ENCODE data around the gene CCDC116. TPM values are rescaled to one million over a fixed set of nuclear protein-coding genes. Genes with fewer than 3 reads are reported as not detected.

Gene CCDC116
- total RNA-seq, 5 donors from 2014 or later (not counting 1 experiment from before 2014, with no cell fraction given): 0.16 to 0.79 (median 0.66) TPM; not detected in 1

DNA sequence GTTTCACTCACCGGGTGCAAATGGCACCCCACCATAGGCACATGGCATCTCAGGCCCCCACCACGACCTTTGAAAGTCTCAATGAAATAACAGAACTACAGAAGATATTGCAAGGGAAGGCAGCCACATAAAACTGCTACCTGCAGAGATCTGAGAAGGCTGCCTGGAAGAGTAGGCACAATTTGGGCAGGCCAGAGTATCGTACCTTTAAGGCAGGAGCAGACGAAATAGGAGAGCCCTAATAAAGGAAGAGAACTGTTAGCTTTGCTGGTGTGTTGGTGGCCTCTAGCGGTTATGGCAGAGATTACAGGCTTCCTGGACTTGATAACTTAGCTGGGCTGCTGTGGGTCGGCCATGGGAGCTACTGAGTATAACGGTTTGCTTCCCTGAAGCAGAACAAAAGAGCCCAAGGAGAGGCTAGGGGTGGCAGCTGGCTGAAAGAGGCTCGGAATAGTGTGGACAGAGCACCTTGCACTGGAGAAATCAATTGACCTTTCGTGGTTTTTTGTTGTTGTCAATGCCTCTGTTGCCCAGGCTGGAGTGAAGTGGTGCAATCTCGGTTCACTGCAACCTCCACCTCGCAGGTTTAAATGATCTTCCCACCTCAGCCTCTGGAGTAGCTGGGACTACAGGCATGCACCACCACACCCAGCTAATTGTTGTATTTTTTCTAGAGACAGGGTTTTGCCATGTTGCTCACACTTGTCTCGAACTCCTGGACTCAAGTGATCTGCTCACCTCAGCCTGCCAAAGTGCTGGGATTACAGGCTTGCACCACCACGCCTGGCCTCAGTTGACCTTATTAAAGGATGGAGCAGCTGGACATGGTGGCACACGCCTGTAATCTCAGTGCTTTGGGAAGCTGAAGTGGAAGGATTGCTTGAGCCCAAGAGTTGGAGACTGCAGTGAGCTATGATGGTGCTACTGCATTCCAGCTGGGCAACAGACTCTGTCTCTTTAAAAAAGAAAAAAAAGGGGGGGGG is 14.3 kb downstream of the CCDC116 start:
- no peaks in the 10 kb centered on the region for H3K27me3 Mint-ChIP-seq

DNA sequence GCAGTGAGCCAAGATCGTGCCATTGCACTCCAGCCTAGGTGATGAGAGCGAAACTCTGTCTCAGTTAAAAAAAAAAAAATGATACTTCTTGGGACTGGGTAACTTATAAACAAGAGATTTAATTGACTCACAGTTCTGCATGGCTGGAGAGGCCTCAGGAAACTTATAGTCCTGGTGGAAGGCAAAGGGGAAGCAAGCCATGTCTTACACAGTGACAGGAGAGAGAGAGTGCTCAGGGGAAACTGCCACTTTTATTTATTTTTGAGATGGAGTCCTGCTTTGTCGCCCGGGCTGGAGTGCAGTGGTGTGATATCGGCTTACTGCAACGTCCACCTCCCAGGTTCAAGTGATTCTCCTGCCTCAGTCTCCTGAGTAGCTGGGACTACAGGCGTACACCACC is 17.7 kb downstream of the CCDC116 start:
- H3K27ac Mint-ChIP-seq: no peak overlapping the region
- 100% methylated on average over 5 of the region's 7 CpGs for WGBS (ENCODE audit: insufficient coverage)

More for the DNA sequence above, 14.3 kb downstream of the CCDC116 start:
- POLR2A ChIA-PET: interaction anchor here in 1 of 2 donors (0.6 kb wide), 1 partner anchor 18 kb away, joined by 3 read pairs; no protein-coding TSS in a partner anchor
- 42% methylated on average over 11 of the region's 14 CpGs for WGBS (ENCODE audit: insufficient coverage)
- Histone ChIP-seq H3K4me3 (ENCODE audit: control insufficient read depth in 1 of 2, extremely low read depth in 1 of 2, low read length in 1 of 2) (no peak overlapping the region), H3K4me1 (ENCODE audit: control insufficient read depth in 1 of 2, extremely low read depth in 1 of 2, insufficient read depth in 2 of 2, low read length in 2 of 2) (peaks cover 12 to 41% of the 10 kb centered on the region in 2 experiments), H3K36me3 (ENCODE audit: control insufficient read depth in 2 of 2, extremely low read depth in 1 of 2, insufficient read depth in 1 of 2, low read length in 1 of 2) (peaks cover 0 to 16% of the 10 kb centered on the region in 2 donors), H3K9me3 (no peaks in the 10 kb centered on the region), H3K27me3 (replicated peaks in 1 of 2; ENCODE audit: control insufficient read depth in 2 of 2, extremely low read depth in 1 of 2, insufficient read depth in 2 of 2, low read length in 1 of 2) (no peaks in the 10 kb centered on the region), H3K27ac (ENCODE audit: low read length) (no peak overlapping the region)
- Mint-ChIP-seq H3K9me3 (no peaks in the 10 kb centered on the region), H3K27ac (no peak overlapping the region), H3K36me3 (peaks cover 21% of the 10 kb centered on the region), H3K4me1 (peaks cover 35 to 38% (median 36%) of the 10 kb centered on the region in 3 donors), H3K4me3 (no peak overlapping the region)
- DNase-seq: peak; percentile 55 to 90 (median 75)
- CTCF ChIA-PET: interaction anchor here (0.5 to 5.3 kb wide), 13 partner anchors 9 to 1710 kb away, joined by 3 to 37 read pairs (median 3); partner anchors contain the start of genes CCDC116 (in 1 of the 2) and YDJC (in 1 of the 2)
- peak; percentile 11 to 17 (median 16) for ATAC-seq (replicated peaks in 1 of 4)

DNA sequence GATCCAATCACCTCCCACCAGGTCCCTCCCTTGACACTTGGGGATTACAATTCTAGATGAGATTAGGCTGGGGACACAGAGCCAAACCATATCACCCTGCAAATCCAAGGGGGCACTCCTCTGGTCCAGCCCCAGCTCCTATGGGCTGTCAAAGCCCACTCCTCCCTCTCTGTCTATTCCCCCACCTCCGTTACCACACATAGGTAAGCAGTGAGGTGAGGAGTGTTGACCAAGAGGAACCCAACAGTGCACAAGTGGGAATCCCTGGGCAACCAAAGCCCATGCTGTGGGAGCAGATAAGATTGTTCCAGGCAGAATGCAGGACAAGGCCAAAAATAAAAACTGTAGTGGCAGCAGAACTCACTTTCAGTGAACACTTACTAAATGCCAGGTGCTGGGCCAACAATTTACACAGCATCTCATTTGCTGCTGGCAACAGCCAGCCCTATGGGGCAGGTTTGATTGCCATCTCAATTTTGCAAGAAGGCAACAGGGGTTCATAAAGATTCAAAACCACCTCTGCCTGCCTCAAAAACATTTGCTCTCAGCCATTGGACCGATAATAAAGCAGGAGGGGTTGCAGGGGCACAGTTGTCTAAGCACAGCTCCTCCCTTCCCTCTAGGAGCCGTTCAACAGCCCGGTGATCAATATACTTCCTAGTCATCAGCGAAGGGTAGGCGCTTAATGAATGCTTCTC is 18.4 kb downstream of the CCDC116 start:
- Histone ChIP-seq H3K27ac (ENCODE audit: low read length) (no peak overlapping the region), H3K4me1 (ENCODE audit: control insufficient read depth in 1 of 2, extremely low read depth in 1 of 2, insufficient read depth in 2 of 2, low read length in 2 of 2) (peaks cover 8 to 34% of the 10 kb centered on the region in 2 experiments), H3K4me3 (ENCODE audit: control insufficient read depth in 1 of 2, extremely low read depth in 1 of 2, low read length in 1 of 2) (peak overlapping the region; percentile 51 to 86), H3K9me3 (no peaks in the 10 kb centered on the region), H3K36me3 (ENCODE audit: control insufficient read depth in 2 of 2, extremely low read depth in 1 of 2, insufficient read depth in 1 of 2, low read length in 1 of 2) (peaks cover 0 to 9% of the 10 kb centered on the region in 2 donors), H3K27me3 (replicated peaks in 1 of 2; ENCODE audit: control insufficient read depth in 2 of 2, extremely low read depth in 1 of 2, insufficient read depth in 2 of 2, low read length in 1 of 2) (no peaks in the 10 kb centered on the region)
- Mint-ChIP-seq H3K4me1 (peaks cover 23 to 27% (median 24%) of the 10 kb centered on the region in 3 donors), H3K27me3 (no peaks in the 10 kb centered on the region), H3K36me3 (peaks cover 16% of the 10 kb centered on the region), H3K27ac (no peak overlapping the region), H3K9me3 (no peaks in the 10 kb centered on the region), H3K4me3 (peak overlapping the region; percentile 82 to 90 (median 83))
- 0% methylated on average over 5 of the region's 6 CpGs for WGBS (ENCODE audit: insufficient coverage)
- ATAC-seq (replicated peaks in 1 of 4) (no peak), DNase-seq (no peak)
- ChIA-PET POLR2A (no interaction called here), CTCF (interaction anchor here in 1 of 2 donors (1.0 kb wide), 1 partner anchor 22 kb away, joined by 6 read pairs; the partner anchor contains the start of gene YDJC)

More for the DNA sequence above, 17.7 kb downstream of the CCDC116 start:
- Mint-ChIP-seq H3K4me3 (peak overlapping the region in 2 of 3 donors; percentile 21 to 90), H3K27me3 (no peaks in the 10 kb centered on the region), H3K9me3 (no peaks in the 10 kb centered on the region), H3K36me3 (peaks cover 16% of the 10 kb centered on the region), H3K4me1 (peaks cover 23 to 26% (median 24%) of the 10 kb centered on the region in 3 donors)
- ATAC-seq (replicated peaks in 1 of 4) (no peak), DNase-seq (no peak)
- no peak overlapping the region for H3K27ac ChIP-seq (ENCODE audit: low read length)
- no peaks in the 10 kb centered on the region for H3K27me3 ChIP-seq (replicated peaks in 1 of 2; ENCODE audit: control insufficient read depth in 2 of 2, extremely low read depth in 1 of 2, insufficient read depth in 2 of 2, low read length in 1 of 2)
- H3K4me3 ChIP-seq (ENCODE audit: control insufficient read depth in 1 of 2, extremely low read depth in 1 of 2, low read length in 1 of 2): no peak overlapping the region
- ChIA-PET POLR2A (no interaction called here), CTCF (no interaction called here)
- H3K36me3 ChIP-seq (ENCODE audit: control insufficient read depth in 2 of 2, extremely low read depth in 1 of 2, insufficient read depth in 1 of 2, low read length in 1 of 2): peaks cover 0 to 9% of the 10 kb centered on the region in 2 donors
- peaks cover 8 to 34% of the 10 kb centered on the region in 2 experiments for H3K4me1 ChIP-seq (ENCODE audit: control insufficient read depth in 1 of 2, extremely low read depth in 1 of 2, insufficient read depth in 2 of 2, low read length in 2 of 2)
- no peaks in the 10 kb centered on the region for H3K9me3 ChIP-seq

DNA sequence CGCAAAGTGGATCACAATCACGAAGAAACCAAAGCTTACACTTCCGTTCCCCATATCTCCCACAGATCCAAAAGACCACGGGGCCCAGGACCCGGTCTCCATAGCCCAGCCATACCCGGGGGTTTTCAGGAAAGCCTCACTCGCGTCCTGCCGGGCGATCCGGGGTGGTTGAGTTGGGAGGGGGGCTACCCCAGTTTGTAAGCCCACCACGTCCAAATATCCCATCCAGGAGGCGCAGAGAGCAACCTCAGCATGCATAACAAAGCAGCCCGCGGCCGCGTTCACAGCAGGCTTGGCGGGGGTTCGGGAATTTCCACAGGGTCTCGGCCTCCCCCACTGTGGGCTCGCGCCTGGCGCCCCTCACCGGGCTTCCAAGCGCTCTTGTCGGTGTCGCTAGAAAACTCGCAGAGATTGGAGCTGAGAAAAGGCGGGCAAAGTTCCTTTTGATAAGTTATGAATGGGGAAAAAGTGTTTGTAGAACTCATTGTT is 19.0 kb downstream of the CCDC116 start:
- peaks cover 24 to 28% (median 26%) of the 10 kb centered on the region in 3 donors for H3K4me1 Mint-ChIP-seq
- peak overlapping the region; percentile 82 to 90 (median 83) for H3K4me3 Mint-ChIP-seq
- H3K27ac Mint-ChIP-seq: no peak overlapping the region
- ChIA-PET CTCF (interaction anchor here in 1 of 2 donors (1.0 kb wide), 1 partner anchor 22 kb away, joined by 6 read pairs; the partner anchor contains the start of gene YDJC), POLR2A (no interaction called here)
- H3K9me3 Mint-ChIP-seq: no peaks in the 10 kb centered on the region
- ATAC-seq (replicated peaks in 1 of 4): peak; percentile 2 to 45 (median 8)
- DNase-seq: peak in 1 of 35 experiments; percentile 20
- 1% methylated on average over 16 of the region's 29 CpGs for WGBS (ENCODE audit: insufficient coverage)
- Histone ChIP-seq H3K27ac (ENCODE audit: low read length) (no peak overlapping the region), H3K4me3 (ENCODE audit: control insufficient read depth in 1 of 2, extremely low read depth in 1 of 2, low read length in 1 of 2) (peak overlapping the region; percentile 51 to 86), H3K4me1 (ENCODE audit: control insufficient read depth in 1 of 2, extremely low read depth in 1 of 2, insufficient read depth in 2 of 2, low read length in 2 of 2) (peaks cover 11 to 32% of the 10 kb centered on the region in 2 experiments), H3K9me3 (no peaks in the 10 kb centered on the region), H3K36me3 (ENCODE audit: control insufficient read depth in 2 of 2, extremely low read depth in 1 of 2, insufficient read depth in 1 of 2, low read length in 1 of 2) (peaks cover 0 to 4% of the 10 kb centered on the region in 2 donors), H3K27me3 (replicated peaks in 1 of 2; ENCODE audit: control insufficient read depth in 2 of 2, extremely low read depth in 1 of 2, insufficient read depth in 2 of 2, low read length in 1 of 2) (no peaks in the 10 kb centered on the region)
- H3K27me3 Mint-ChIP-seq: no peaks in the 10 kb centered on the region
- H3K36me3 Mint-ChIP-seq: peaks cover 10% of the 10 kb centered on the region

DNA sequence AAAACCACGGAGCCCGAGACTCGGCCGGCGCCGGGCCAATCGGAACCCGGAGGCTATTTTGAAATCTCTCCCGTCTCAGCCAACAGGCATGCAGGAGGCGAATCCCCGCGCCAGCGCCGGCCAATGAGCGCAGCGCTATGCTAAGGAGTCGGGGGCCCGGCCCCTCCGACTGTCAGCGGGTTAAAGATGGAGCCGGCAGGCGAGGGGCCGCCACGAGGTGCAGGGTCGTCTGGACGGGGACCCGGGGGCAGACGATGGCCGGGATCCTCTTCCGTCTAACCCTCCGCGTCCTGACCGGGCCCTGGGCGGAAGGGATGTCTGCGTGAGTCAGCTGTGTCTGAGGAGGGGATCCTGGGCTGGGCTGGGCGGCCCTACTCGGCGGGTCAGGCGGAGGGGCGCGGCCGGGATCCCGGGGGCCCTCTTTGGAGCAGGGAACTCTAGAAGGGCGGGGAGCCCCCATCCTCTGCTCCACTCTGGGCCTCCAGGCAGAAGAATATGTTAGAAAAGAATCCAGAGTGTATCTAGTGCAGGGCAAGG is 19.5 kb downstream of the CCDC116 start:
- H3K4me1 Mint-ChIP-seq: peaks cover 24 to 28% (median 27%) of the 10 kb centered on the region in 3 donors
- H3K27me3 ChIP-seq (replicated peaks in 1 of 2; ENCODE audit: control insufficient read depth in 2 of 2, extremely low read depth in 1 of 2, insufficient read depth in 2 of 2, low read length in 1 of 2): no peaks in the 10 kb centered on the region
- peaks cover 0 to 3% of the 10 kb centered on the region in 2 donors for H3K36me3 ChIP-seq (ENCODE audit: control insufficient read depth in 2 of 2, extremely low read depth in 1 of 2, insufficient read depth in 1 of 2, low read length in 1 of 2)
- CTCF ChIA-PET: interaction anchor here in 1 of 2 donors (1.0 kb wide), 1 partner anchor 23 kb away, joined by 6 read pairs; the partner anchor contains the start of gene YDJC
- H3K9me3 Mint-ChIP-seq: no peaks in the 10 kb centered on the region
- no peak overlapping the region for H3K27ac Mint-ChIP-seq
- peak; percentile 98 for ATAC-seq (replicated peaks in 1 of 4)
- POLR2A ChIA-PET: no interaction called here
- H3K4me3 ChIP-seq (ENCODE audit: control insufficient read depth in 1 of 2, extremely low read depth in 1 of 2, low read length in 1 of 2): peak overlapping the region; percentile 51 to 86
- H3K9me3 ChIP-seq: no peaks in the 10 kb centered on the region
- peaks cover 7% of the 10 kb centered on the region for H3K36me3 Mint-ChIP-seq
- peak; percentile 60 to 87 (median 75) for DNase-seq
- H3K27me3 Mint-ChIP-seq: no peaks in the 10 kb centered on the region
- WGBS (ENCODE audit: insufficient coverage): under 1% methylated on average over 40 of the region's 44 CpGs
- H3K4me1 ChIP-seq (ENCODE audit: control insufficient read depth in 1 of 2, extremely low read depth in 1 of 2, insufficient read depth in 2 of 2, low read length in 2 of 2): peaks cover 14 to 32% of the 10 kb centered on the region in 2 experiments
- peak overlapping the region; percentile 82 to 90 (median 83) for H3K4me3 Mint-ChIP-seq
- no peak overlapping the region for H3K27ac ChIP-seq (ENCODE audit: low read length)

All from T-cell (primary cell).